Heart left ventricle (tissue), 16 donors: ENCODE measurements around the gene TPST2. TPM values are rescaled to one million over a fixed set of nuclear protein-coding genes. Genes with fewer than 3 reads are reported as not detected.

Experiments
- ATAC-seq, 4 donors: fragments of 200-7000 bp; cut with Tn5 transposase; one replicate each; pipeline ENCODE4 v1.9.1; 2020 to 2022; ENCODE audit warnings: moderate library complexity in 4 of 4, mild to moderate bottlenecking in 3 of 4, moderate number of reproducible peaks in 1 of 4
- DNase-seq, 5 donors: peaks; one replicate each; pipeline ENCODE4 v3.0.0-alpha.2; 2020
- H3K27ac ChIP-seq, 12 donors: fragments of 200-600 bp; sonication (generic) in 4 of 12; one replicate each; pipeline versions ENCODE4 v1.5.0 to v1.8.0; 2016 to 2022; ENCODE audit warnings: mild to moderate bottlenecking in 2 of 12
- H3K27me3 ChIP-seq, 9 donors: fragments of 200-600 bp; sonication (generic) in 2 of 9; one replicate each; pipeline versions ENCODE4 v1.5.1 to v1.8.0; 2016 to 2022; ENCODE audit warnings: mild to moderate bottlenecking in 3 of 9
- H3K36me3 ChIP-seq, 9 donors: fragments of 200-600 bp; sonication (generic) in 2 of 9; one replicate each; pipeline versions ENCODE4 v1.5.0 to v1.8.0; 2018 to 2022; ENCODE audit warnings: mild to moderate bottlenecking in 2 of 9
- H3K4me1 ChIP-seq, 12 donors: fragments of 200-600 bp; sonication (generic) in 4 of 12; one replicate each; pipeline versions ENCODE4 v1.5.0 to v1.8.0; 2016 to 2022; ENCODE audit warnings: mild to moderate bottlenecking in 3 of 12
- H3K4me3 ChIP-seq, 12 donors: fragments of 200-600 bp; sonication (generic) in 4 of 12; one replicate each; pipeline versions ENCODE4 v1.5.0 to v1.8.0; 2017 to 2022; ENCODE audit warnings: mild to moderate bottlenecking in 9 of 12, moderate library complexity in 4 of 12
- H3K9me3 ChIP-seq, 12 donors: fragments of 200-600 bp; sonication (generic) in 4 of 12; one replicate each; pipeline versions ENCODE4 v1.5.0 to v1.8.0; 2016 to 2022; ENCODE audit warnings: mild to moderate bottlenecking in 1 of 12
- POLR2A ChIP-seq, 2 donors: fragments of 450-650 bp; IDR thresholded peaks; one replicate each; pipeline ENCODE4 v1.6.1; 2017; ENCODE audit warnings: antibody characterized with exemption in 2 of 2, mild to moderate bottlenecking in 2 of 2, moderate library complexity in 2 of 2
- WGBS, 4 donors: extraction: QIAGEN DNeasy Blood & Tissue Kit in 2 of 4; methylation state at CpG; one replicate each; pipeline versions ENCODE4 v1.1.5 to v1.1.7; 2013 to 2018; 5-methylcytosine and 5-hydroxymethylcytosine counted together
- intact Hi-C, 10 donors: fragments of 100-400 bp; cut with DNase I; formaldehyde crosslinking; loops; one replicate each; pipeline versions ENCODE4 v1.11.1 to v1.14.2; 2022
- polyA plus RNA-seq, 2 donors: library from polyadenylated mRNA; stranded (reverse); fragments of 200-250 nt; gene quantifications; one replicate each; pipeline ENCODE4 v1.2.3, GENCODE V29; 2013
- total RNA-seq, 9 donors: library from RNA; depleted of rRNA in 2 of 9; stranded (reverse); fragments of >200 nt in 2 of 9; fragmentation: NEBNext Ultra II Directional in 3 of 9; extraction: Animal tissue kit (Norgen Biotek cat#: 25700) in 3 of 9; gene quantifications; one replicate each; pipeline versions ENCODE4 v1.1.0 to v1.2.4, GENCODE V29; 2016 to 2023
- TF ChIP-seq, protein P1 (sequence below), 12 donors: fragments of 200-600 bp; sonication (generic) in 4 of 12; IDR thresholded peaks; one replicate each; pipeline versions ENCODE4 v1.5.0 to v1.8.0; 2018 to 2022; ENCODE audit warnings: antibody characterized with exemption in 12 of 12, mild to moderate bottlenecking in 5 of 12
- donor health status: ischemic (EF 13 %, LVEDD 7.1; RV severe dilation, severe dysfunction).
- donor health status: healthy with polysubstance abuse.
- donor health status: DM: no; HTN: yes; CAD: no.
- donor health status: DM: no; HTN: no; CAD: no.
- donor health status: ischemic (EF 25% LVEDD 6.9; RV normal size, moderate dysfunction).
- donor health status: ischemic (EF 25% LVEDD 5.7; RV mildly dilated, moderate dysfunction).
- donor health status: healthy.
- donor health status: DM: yes; HTN: yes; CAD: no.
- donor health status: ischemic (EF 35%, LVEDD 5.7; RV mildly dilated, moderate dysfunction).
- donor health status: nonischemic (EF 11% LVEDD 7.7; RV severe dilation, severe dysfunction).
- donor health status: DM: yes; HTN: yes; CAD: no.
- donor health status: PGD.
- donor health status: ischemic (EF 29% LVEDD 5.4; RV normal size, mild dysfunction).
- donor health status: nonischemic (EF 23%, LVEDD 6.1; RV moderate dilation, normal function).

TPST2 gene
- total and polyA plus RNA-seq, 11 donors, result 12.1 to 103 (median 25.2) TPM

DNA sequence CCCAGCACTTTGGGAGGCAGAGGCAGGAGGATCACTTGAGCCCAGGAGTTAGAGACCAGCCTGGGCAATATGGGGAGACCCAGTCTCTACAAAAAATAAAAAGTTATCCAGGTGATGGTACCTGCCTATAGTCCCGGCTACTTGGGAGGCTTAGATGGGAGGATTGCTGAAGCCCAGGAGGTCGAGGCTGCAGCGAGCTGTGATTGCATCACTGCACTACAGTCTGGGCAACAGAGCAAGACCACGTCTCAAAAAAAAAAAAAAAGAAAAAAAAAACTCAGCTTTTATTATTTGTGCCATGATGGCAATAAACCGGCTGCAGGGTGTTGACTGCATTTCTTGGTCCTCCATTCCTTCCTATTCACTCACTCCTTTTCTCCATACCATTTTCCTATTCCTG is 44.1 kb downstream of the TPST2 start:
- no peaks in the 10 kb centered on the region for H3K27me3 ChIP-seq
- TF ChIP-seq, protein P1, sequence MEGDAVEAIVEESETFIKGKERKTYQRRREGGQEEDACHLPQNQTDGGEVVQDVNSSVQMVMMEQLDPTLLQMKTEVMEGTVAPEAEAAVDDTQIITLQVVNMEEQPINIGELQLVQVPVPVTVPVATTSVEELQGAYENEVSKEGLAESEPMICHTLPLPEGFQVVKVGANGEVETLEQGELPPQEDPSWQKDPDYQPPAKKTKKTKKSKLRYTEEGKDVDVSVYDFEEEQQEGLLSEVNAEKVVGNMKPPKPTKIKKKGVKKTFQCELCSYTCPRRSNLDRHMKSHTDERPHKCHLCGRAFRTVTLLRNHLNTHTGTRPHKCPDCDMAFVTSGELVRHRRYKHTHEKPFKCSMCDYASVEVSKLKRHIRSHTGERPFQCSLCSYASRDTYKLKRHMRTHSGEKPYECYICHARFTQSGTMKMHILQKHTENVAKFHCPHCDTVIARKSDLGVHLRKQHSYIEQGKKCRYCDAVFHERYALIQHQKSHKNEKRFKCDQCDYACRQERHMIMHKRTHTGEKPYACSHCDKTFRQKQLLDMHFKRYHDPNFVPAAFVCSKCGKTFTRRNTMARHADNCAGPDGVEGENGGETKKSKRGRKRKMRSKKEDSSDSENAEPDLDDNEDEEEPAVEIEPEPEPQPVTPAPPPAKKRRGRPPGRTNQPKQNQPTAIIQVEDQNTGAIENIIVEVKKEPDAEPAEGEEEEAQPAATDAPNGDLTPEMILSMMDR (IDR thresholded peaks at IDR 0.05), result no peak
- TF ChIP-seq POLR2A (IDR thresholded peaks at IDR 0.05), result no peak
- 78 to 85% (median 81%) methylated on average over 5 of the region's 5 CpGs for WGBS, 4 donors
- peaks cover 0 to 61% (median 28%) of the 10 kb centered on the region in 12 donors for H3K4me1 ChIP-seq
- ATAC-seq (no peak), DNase-seq (no peak)
- H3K4me3 ChIP-seq, result no peak overlapping the region
- no peaks in the 10 kb centered on the region for H3K9me3 ChIP-seq
- H3K36me3 ChIP-seq, result peaks cover 0 to 19% (median 5%) of the 10 kb centered on the region in 9 donors
- H3K27ac ChIP-seq, result peak overlapping the region in 11 of 12 donors; percentile 4 to 73 (median 47)
- intact Hi-C loops, result no loop called here

DNA sequence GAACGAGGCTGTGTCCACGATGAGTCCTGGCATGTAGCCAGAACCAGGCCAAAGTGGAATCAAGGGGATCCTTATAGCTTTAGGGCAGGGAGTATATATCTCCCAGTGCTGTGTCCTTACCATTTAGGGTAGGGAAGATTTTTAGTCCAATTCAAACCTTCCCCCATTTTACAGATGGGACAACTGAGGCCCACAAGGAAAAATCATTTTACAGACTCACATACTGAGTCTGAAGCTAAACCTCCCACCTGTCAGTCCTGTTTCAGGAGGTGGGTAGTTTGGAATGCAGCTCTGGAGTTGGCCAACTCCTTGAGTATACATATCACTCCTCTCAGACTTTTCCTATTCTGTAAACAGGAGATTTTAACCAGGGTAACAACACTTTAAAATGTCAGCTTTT is 44.5 kb downstream of the TPST2 start:
- ATAC-seq (no peak), DNase-seq (no peak)
- no peak overlapping the region for H3K4me3 ChIP-seq
- 29 to 52% (median 46%) methylated on average over 2 of the region's 2 CpGs for WGBS, 4 donors
- TF ChIP-seq POLR2A (IDR thresholded peaks at IDR 0.05), result no peak
- TF ChIP-seq, protein P1 (IDR thresholded peaks at IDR 0.05), result no peak
- peaks cover 0 to 24% (median 9%) of the 10 kb centered on the region in 9 donors for H3K36me3 ChIP-seq
- intact Hi-C loops, result no loop called here
- H3K4me1 ChIP-seq, result peaks cover 0 to 57% (median 25%) of the 10 kb centered on the region in 12 donors
- H3K9me3 ChIP-seq, result no peaks in the 10 kb centered on the region
- no peaks in the 10 kb centered on the region for H3K27me3 ChIP-seq
- H3K27ac ChIP-seq, result peak overlapping the region in 10 of 12 donors; percentile 4 to 82 (median 58)

DNA sequence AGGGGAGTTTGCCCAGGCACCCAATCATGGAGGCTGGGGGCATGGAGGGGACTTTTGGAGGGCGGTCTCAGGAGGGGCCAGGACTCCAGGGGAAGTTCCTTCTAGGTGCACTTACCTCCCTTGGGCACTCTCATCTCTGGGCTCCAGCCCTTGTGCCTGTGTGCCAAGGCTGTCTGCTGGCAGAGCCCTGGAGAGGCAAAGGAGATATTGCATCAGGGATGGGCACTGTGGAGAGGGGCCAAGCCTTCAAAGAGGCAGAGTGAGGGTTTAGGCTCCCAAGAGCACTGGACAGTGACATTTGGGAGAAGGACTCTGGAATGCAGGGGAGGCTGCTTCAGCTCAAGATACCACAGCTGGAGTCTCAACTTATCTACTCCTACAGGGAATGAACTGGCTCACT is 45.4 kb downstream of the TPST2 start:
- H3K9me3 ChIP-seq, result no peaks in the 10 kb centered on the region
- H3K4me3 ChIP-seq, result no peak overlapping the region
- TF ChIP-seq, protein P1 (IDR thresholded peaks at IDR 0.05), result no peak
- TF ChIP-seq POLR2A (IDR thresholded peaks at IDR 0.05), result no peak
- DNase-seq, result no peak
- peaks cover 0 to 32% (median 16%) of the 10 kb centered on the region in 9 donors for H3K36me3 ChIP-seq
- H3K27ac ChIP-seq, result peak overlapping the region in 6 of 12 donors; percentile 13 to 82 (median 64)
- peaks cover 0 to 57% (median 25%) of the 10 kb centered on the region in 12 donors for H3K4me1 ChIP-seq
- peak in 2 of 4 donors; percentile 17 to 44 for ATAC-seq
- H3K27me3 ChIP-seq, result no peaks in the 10 kb centered on the region
- 86 to 100% (median 95%) methylated on average over 1 of the region's 1 CpG for WGBS, 4 donors
- intact Hi-C loops, result no loop called here

DNA sequence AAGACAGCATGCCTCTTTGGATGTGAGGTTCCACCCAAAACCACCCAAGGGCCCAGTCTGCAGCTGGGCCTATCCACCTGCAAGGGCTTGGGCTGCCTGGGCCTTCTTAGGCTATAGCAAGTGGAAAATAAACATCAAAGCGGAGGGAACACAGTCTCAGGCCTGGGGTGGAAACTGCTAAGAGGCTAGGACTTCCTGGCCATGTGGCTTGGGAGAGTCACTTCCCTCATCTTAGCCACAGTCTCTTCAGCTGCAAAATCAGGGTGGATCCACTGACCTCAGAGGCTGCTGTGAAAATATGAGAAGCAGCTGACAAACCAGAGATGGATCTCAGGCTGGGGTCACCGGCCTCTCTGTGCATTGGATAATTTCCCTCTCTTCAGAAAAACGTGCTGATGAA is 47.1 kb downstream of the TPST2 start:
- WGBS, 4 donors, result 53 to 68% (median 62%) methylated on average over 3 of the region's 3 CpGs
- intact Hi-C loops, result no loop called here
- H3K9me3 ChIP-seq, result no peaks in the 10 kb centered on the region
- peak overlapping the region in 3 of 12 donors; percentile 3 to 82 (median 9) for H3K27ac ChIP-seq
- H3K36me3 ChIP-seq, result peaks cover 0 to 49% (median 20%) of the 10 kb centered on the region in 9 donors
- DNase-seq, result no peak
- TF ChIP-seq, protein P1 (IDR thresholded peaks at IDR 0.05), result no peak
- TF ChIP-seq POLR2A (IDR thresholded peaks at IDR 0.05), result no peak
- ATAC-seq, result peak in 3 of 4 donors; percentile 11 to 63 (median 41)
- H3K27me3 ChIP-seq, result no peaks in the 10 kb centered on the region
- peaks cover 0 to 45% (median 22%) of the 10 kb centered on the region in 12 donors for H3K4me1 ChIP-seq
- no peak overlapping the region for H3K4me3 ChIP-seq
